IPS-18c (cell line): ENCODE measurements around the gene GPR107.

ENCODE experiments used
- H3K4me3 ChIP-seq: 2 replicates; pipeline ENCODE4 v1.7.0; 2013; ENCODE audit warnings: low read depth, mild to moderate bottlenecking, low read length, moderate library complexity; ENCODE audit not compliant: insufficient read depth
- H3K9me3 ChIP-seq: one replicate; pipeline ENCODE4 v1.6.1; 2013; ENCODE audit warnings: mild to moderate bottlenecking, low read length, moderate library complexity; ENCODE audit not compliant: control insufficient read depth, insufficient read depth

Gene GPR107

GRCh38 chr9:130117376-130117775, 63.7 kb downstream of the GPR107 start:
- H3K9me3 ChIP-seq: no peaks in the 10 kb centered on the region
- H3K4me3 ChIP-seq: no peak overlapping the region

- Histone ChIP-seq H3K9me3 (no peaks in the 10 kb centered on the region), H3K4me3 (no peak overlapping the region)
These were observed 64.3 kb downstream of the GPR107 start for GRCh38 chr9:130117816-130118632.

GRCh38 chr9:130118841-130119518, 65.3 kb downstream of the GPR107 start:
- Histone ChIP-seq H3K4me3 (peak overlapping the region; percentile 24; the same call in 1 of the 2 replicates), H3K9me3 (no peaks in the 10 kb centered on the region)

- H3K9me3 ChIP-seq: no peaks in the 10 kb centered on the region
- no peak overlapping the region for H3K4me3 ChIP-seq
These were observed 66.0 kb downstream of the GPR107 start for GRCh38 chr9:130119519-130120298.

- H3K9me3 ChIP-seq: no peaks in the 10 kb centered on the region
- H3K4me3 ChIP-seq: no peak overlapping the region
These were observed 66.5 kb downstream of the GPR107 start for GRCh38 chr9:130120299-130120587.

- Histone ChIP-seq H3K9me3 (no peaks in the 10 kb centered on the region), H3K4me3 (no peak overlapping the region)
These were observed 67.1 kb downstream of the GPR107 start for GRCh38 chr9:130120832-130121231.

- Histone ChIP-seq H3K9me3 (no peaks in the 10 kb centered on the region), H3K4me3 (no peak overlapping the region)
These were observed 68.8 kb downstream of the GPR107 start for GRCh38 chr9:130122456-130122855.

- Histone ChIP-seq H3K9me3 (no peaks in the 10 kb centered on the region), H3K4me3 (no peak overlapping the region)
These were observed 70.6 kb downstream of the GPR107 start for GRCh38 chr9:130124085-130124860.

- Histone ChIP-seq H3K4me3 (no peak overlapping the region), H3K9me3 (no peaks in the 10 kb centered on the region)
These were observed 73.2 kb downstream of the GPR107 start for GRCh38 chr9:130126721-130127433.

- H3K9me3 ChIP-seq: no peaks in the 10 kb centered on the region
- no peak overlapping the region for H3K4me3 ChIP-seq
These were observed 74.5 kb downstream of the GPR107 start for GRCh38 chr9:130128251-130128650.

GRCh38 chr9:130128733-130129431, 75.2 kb downstream of the GPR107 start:
- H3K4me3 ChIP-seq: no peak overlapping the region

GRCh38 chr9:130129432-130130061, 75.8 kb downstream of the GPR107 start:
- no peak overlapping the region for H3K4me3 ChIP-seq
- H3K9me3 ChIP-seq: no peaks in the 10 kb centered on the region

More at GRCh38 chr9:130128733-130129431, 75.2 kb downstream of the GPR107 start:
- H3K9me3 ChIP-seq: no peaks in the 10 kb centered on the region

GRCh38 chr9:130132746-130133145, 79.0 kb downstream of the GPR107 start:
- no peak overlapping the region for H3K4me3 ChIP-seq
- H3K9me3 ChIP-seq: no peaks in the 10 kb centered on the region

GRCh38 chr9:130137081-130137640, 83.5 kb downstream of the GPR107 start:
- H3K9me3 ChIP-seq: no peaks in the 10 kb centered on the region
- H3K4me3 ChIP-seq: no peak overlapping the region

- no peaks in the 10 kb centered on the region for H3K9me3 ChIP-seq
- no peak overlapping the region for H3K4me3 ChIP-seq
These were observed 84.0 kb downstream of the GPR107 start for GRCh38 chr9:130137641-130138081.
